ENCODE data around the gene CDKN2B-AS1.

CDKN2B-AS1 gene

GRCh38 chr9:21989440-21990189 lies 5.0 kb upstream of the CDKN2B-AS1 start:
- peaks cover 6 to 7% of the 10 kb centered on the region in 2 experiments for H3K4me1 ChIP-seq (ENCODE audit: control insufficient read depth in 1 of 2, insufficient read depth in 2 of 2, low read length in 2 of 2)
- no peak overlapping the region for H4K8ac ChIP-seq (ENCODE audit: low read depth, low read length)
- H3K4me3 ChIP-seq (ENCODE audit: low read depth, low read length) = no peak overlapping the region
- H3K4ac ChIP-seq (ENCODE audit: low read depth, low read length) = no peak overlapping the region
- no peak overlapping the region for H3K27ac ChIP-seq (ENCODE audit: low read depth, low read length)
- H3K4me2 ChIP-seq (ENCODE audit: low read length) = peak overlapping the region; percentile 17
- H2AK5ac ChIP-seq (ENCODE audit: low read length) = no peak overlapping the region
- no peak overlapping the region for H2AFZ ChIP-seq (ENCODE audit: insufficient read depth, low read length, poor library complexity)
- H2BK5ac ChIP-seq (ENCODE audit: low read depth, low read length, poor library complexity) = no peak overlapping the region
- no peaks in the 10 kb centered on the region for H3K36me3 ChIP-seq (ENCODE audit: control insufficient read depth in 1 of 2, insufficient read depth in 2 of 2, low read length in 2 of 2)
- peaks cover 3% of the 10 kb centered on the region for H3K79me1 ChIP-seq (ENCODE audit: low read length)
- no peak overlapping the region for H3K18ac ChIP-seq (ENCODE audit: low read length)
- H4K12ac ChIP-seq (ENCODE audit: low read depth, low read length) = no peak overlapping the region
- WGBS (ENCODE audit: extremely low coverage, insufficient coverage, insufficient read length) = no CpG with 5 or more reads among the region's 35 CpGs
- no peak for DNase-seq
- H2BK120ac ChIP-seq (ENCODE audit: insufficient read depth, low read length, poor library complexity) = no peak overlapping the region
- peaks cover 21% of the 10 kb centered on the region for H3K27me3 ChIP-seq (ENCODE audit: insufficient read depth, low read length)
- H3K23ac ChIP-seq (ENCODE audit: low read length) = no peak overlapping the region
- H3K9ac ChIP-seq (ENCODE audit: low read length) = no peak overlapping the region
- H4K91ac ChIP-seq (ENCODE audit: low read depth, low read length) = no peak overlapping the region
- H3K14ac ChIP-seq (ENCODE audit: low read length) = no peak overlapping the region
- H2BK12ac ChIP-seq (ENCODE audit: low read length) = no peak overlapping the region
- peaks cover 3% of the 10 kb centered on the region for H3K9me3 ChIP-seq (ENCODE audit: insufficient read depth, low read depth, low read length)
- H3K79me2 ChIP-seq (ENCODE audit: control insufficient read depth, insufficient read depth, low read length, poor library complexity) = peaks cover 4% of the 10 kb centered on the region

- H3K36me3 ChIP-seq (ENCODE audit: control insufficient read depth in 1 of 2, insufficient read depth in 2 of 2, low read length in 2 of 2) = no peaks in the 10 kb centered on the region
- H2AFZ ChIP-seq (ENCODE audit: insufficient read depth, low read length, poor library complexity) = no peak overlapping the region
- no peak overlapping the region for H3K4me3 ChIP-seq (ENCODE audit: low read depth, low read length)
- DNase-seq = no peak
- H3K4ac ChIP-seq (ENCODE audit: low read depth, low read length) = no peak overlapping the region
- no CpG with 5 or more reads among the region's 5 CpGs for WGBS (ENCODE audit: extremely low coverage, insufficient coverage, insufficient read length)
- H3K9ac ChIP-seq (ENCODE audit: low read length) = no peak overlapping the region
- H3K9me3 ChIP-seq (ENCODE audit: insufficient read depth, low read depth, low read length) = peaks cover 6% of the 10 kb centered on the region
- peaks cover 6% of the 10 kb centered on the region for H3K79me2 ChIP-seq (ENCODE audit: control insufficient read depth, insufficient read depth, low read length, poor library complexity)
- no peak overlapping the region for H4K8ac ChIP-seq (ENCODE audit: low read depth, low read length)
- H3K4me2 ChIP-seq (ENCODE audit: low read length) = no peak overlapping the region
- H3K79me1 ChIP-seq (ENCODE audit: low read length) = peaks cover 5% of the 10 kb centered on the region
- H2AK5ac ChIP-seq (ENCODE audit: low read length) = no peak overlapping the region
- H2BK120ac ChIP-seq (ENCODE audit: insufficient read depth, low read length, poor library complexity) = no peak overlapping the region
- H3K18ac ChIP-seq (ENCODE audit: low read length) = no peak overlapping the region
- no peak overlapping the region for H4K91ac ChIP-seq (ENCODE audit: low read depth, low read length)
- no peak overlapping the region for H2BK12ac ChIP-seq (ENCODE audit: low read length)
- peaks cover 26% of the 10 kb centered on the region for H3K27me3 ChIP-seq (ENCODE audit: insufficient read depth, low read length)
- H3K23ac ChIP-seq (ENCODE audit: low read length) = no peak overlapping the region
- H3K27ac ChIP-seq (ENCODE audit: low read depth, low read length) = no peak overlapping the region
- no peak overlapping the region for H2BK5ac ChIP-seq (ENCODE audit: low read depth, low read length, poor library complexity)
- H3K4me1 ChIP-seq (ENCODE audit: control insufficient read depth in 1 of 2, insufficient read depth in 2 of 2, low read length in 2 of 2) = peaks cover 10 to 11% of the 10 kb centered on the region in 2 experiments
- no peak overlapping the region for H3K14ac ChIP-seq (ENCODE audit: low read length)
- no peak overlapping the region for H4K12ac ChIP-seq (ENCODE audit: low read depth, low read length)
These were observed 3.3 kb upstream of the CDKN2B-AS1 start for GRCh38 chr9:21991072-21991959.

DNA sequence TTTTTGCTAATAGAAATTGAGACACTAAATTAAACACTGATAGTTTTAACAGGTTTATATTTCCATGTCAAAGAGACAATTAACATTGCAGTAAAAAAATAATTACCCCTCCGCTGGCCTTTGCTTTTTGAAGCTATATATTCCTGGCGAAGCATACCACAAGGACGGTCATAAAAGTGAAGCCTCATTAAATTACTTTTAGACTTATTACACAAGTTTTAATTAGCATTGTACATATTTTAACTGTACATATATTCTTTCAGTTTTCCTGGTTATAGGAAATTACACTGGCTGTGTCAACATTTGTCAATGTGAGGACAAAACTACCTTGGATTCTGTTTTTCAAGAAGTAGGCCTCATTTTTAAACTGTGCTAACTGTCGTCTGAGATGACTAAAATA lies 1.6 kb upstream of the CDKN2B-AS1 start:
- Histone ChIP-seq H3K4me2 (ENCODE audit: low read length) (peak overlapping the region; percentile 84), H3K79me2 (ENCODE audit: control insufficient read depth, insufficient read depth, low read length, poor library complexity) (peaks cover 6% of the 10 kb centered on the region), H3K36me3 (ENCODE audit: control insufficient read depth in 1 of 2, insufficient read depth in 2 of 2, low read length in 2 of 2) (no peaks in the 10 kb centered on the region), H4K8ac (ENCODE audit: low read depth, low read length) (no peak overlapping the region), H3K4ac (ENCODE audit: low read depth, low read length) (no peak overlapping the region), H3K4me1 (ENCODE audit: control insufficient read depth in 1 of 2, insufficient read depth in 2 of 2, low read length in 2 of 2) (peaks cover 10 to 11% of the 10 kb centered on the region in 2 experiments), H3K23ac (ENCODE audit: low read length) (no peak overlapping the region), H3K79me1 (ENCODE audit: low read length) (peaks cover 5% of the 10 kb centered on the region), H2BK12ac (ENCODE audit: low read length) (no peak overlapping the region), H3K9me3 (ENCODE audit: insufficient read depth, low read depth, low read length) (peaks cover 6% of the 10 kb centered on the region), H2AFZ (ENCODE audit: insufficient read depth, low read length, poor library complexity) (no peak overlapping the region), H2BK5ac (ENCODE audit: low read depth, low read length, poor library complexity) (no peak overlapping the region), H3K9ac (ENCODE audit: low read length) (no peak overlapping the region), H4K12ac (ENCODE audit: low read depth, low read length) (no peak overlapping the region), H3K4me3 (ENCODE audit: low read depth, low read length) (no peak overlapping the region), H2AK5ac (ENCODE audit: low read length) (no peak overlapping the region), H3K27me3 (ENCODE audit: insufficient read depth, low read length) (peaks cover 26% of the 10 kb centered on the region), H2BK120ac (ENCODE audit: insufficient read depth, low read length, poor library complexity) (no peak overlapping the region), H4K91ac (ENCODE audit: low read depth, low read length) (no peak overlapping the region), H3K27ac (ENCODE audit: low read depth, low read length) (no peak overlapping the region), H3K18ac (ENCODE audit: low read length) (no peak overlapping the region), H3K14ac (ENCODE audit: low read length) (no peak overlapping the region)
- DNase-seq = no peak
- WGBS (ENCODE audit: extremely low coverage, insufficient coverage, insufficient read length) = no CpG with 5 or more reads among the region's 4 CpGs

- peak within 1 kb of the TSS; percentile 75 for H3K4me3 ChIP-seq (ENCODE audit: low read depth, low read length)
- H3K23ac ChIP-seq (ENCODE audit: low read length) = no peak within 1 kb of the TSS
- peak within 1 kb of the TSS; percentile 76 for H2BK120ac ChIP-seq (ENCODE audit: insufficient read depth, low read length, poor library complexity)
- peak within 1 kb of the TSS; percentile 47 for H4K91ac ChIP-seq (ENCODE audit: low read depth, low read length)
- H3K9ac ChIP-seq (ENCODE audit: low read length) = peak within 1 kb of the TSS; percentile 50
- H3K4me1 ChIP-seq (ENCODE audit: control insufficient read depth in 1 of 2, insufficient read depth in 2 of 2, low read length in 2 of 2) = peaks cover 10 to 11% of the 10 kb centered on the region in 2 experiments
- peak within 1 kb of the TSS; percentile 66 for H4K8ac ChIP-seq (ENCODE audit: low read depth, low read length)
- H3K79me1 ChIP-seq (ENCODE audit: low read length) = peaks cover 5% of the 10 kb centered on the region
- no peak within 1 kb of the TSS for H3K27ac ChIP-seq (ENCODE audit: low read depth, low read length)
- peak in 1 of 2 donors; percentile 53 for DNase-seq
- no CpG with 5 or more reads among the region's 53 CpGs for WGBS (ENCODE audit: extremely low coverage, insufficient coverage, insufficient read length)
- H2BK5ac ChIP-seq (ENCODE audit: low read depth, low read length, poor library complexity) = peak within 1 kb of the TSS; percentile 33
- H3K9me3 ChIP-seq (ENCODE audit: insufficient read depth, low read depth, low read length) = peaks cover 6% of the 10 kb centered on the region
- peak within 1 kb of the TSS; percentile 50 for H3K18ac ChIP-seq (ENCODE audit: low read length)
- peak within 1 kb of the TSS; percentile 25 for H2BK12ac ChIP-seq (ENCODE audit: low read length)
- peaks cover 6% of the 10 kb centered on the region for H3K79me2 ChIP-seq (ENCODE audit: control insufficient read depth, insufficient read depth, low read length, poor library complexity)
- H3K4ac ChIP-seq (ENCODE audit: low read depth, low read length) = no peak within 1 kb of the TSS
- peak within 1 kb of the TSS; percentile 67 for H2AFZ ChIP-seq (ENCODE audit: insufficient read depth, low read length, poor library complexity)
- peak within 1 kb of the TSS; percentile 84 for H3K4me2 ChIP-seq (ENCODE audit: low read length)
- peaks cover 23% of the 10 kb centered on the region for H3K27me3 ChIP-seq (ENCODE audit: insufficient read depth, low read length)
- no peaks in the 10 kb centered on the region for H3K36me3 ChIP-seq (ENCODE audit: control insufficient read depth in 1 of 2, insufficient read depth in 2 of 2, low read length in 2 of 2)
- H3K14ac ChIP-seq (ENCODE audit: low read length) = peak within 1 kb of the TSS; percentile 51
- no peak within 1 kb of the TSS for H4K12ac ChIP-seq (ENCODE audit: low read depth, low read length)
- no peak within 1 kb of the TSS for H2AK5ac ChIP-seq (ENCODE audit: low read length)
These were observed 567 bp upstream of the CDKN2B-AS1 start, which contains the start of gene CDKN2A for GRCh38 chr9:21993893-21994555. Gene CDKN2A (minus strand): TSS chr9:21994392.

All from trophoblast cell (in vitro differentiated cells and primary cell).